Measurements from ENCODE around the gene DIAPH1. TPM values are rescaled to one million over a fixed set of nuclear protein-coding genes. Genes with fewer than 3 reads are reported as not detected.

Gene DIAPH1
- total RNA-seq, 1 experiment from 2014 or later: 142 TPM

DNA sequence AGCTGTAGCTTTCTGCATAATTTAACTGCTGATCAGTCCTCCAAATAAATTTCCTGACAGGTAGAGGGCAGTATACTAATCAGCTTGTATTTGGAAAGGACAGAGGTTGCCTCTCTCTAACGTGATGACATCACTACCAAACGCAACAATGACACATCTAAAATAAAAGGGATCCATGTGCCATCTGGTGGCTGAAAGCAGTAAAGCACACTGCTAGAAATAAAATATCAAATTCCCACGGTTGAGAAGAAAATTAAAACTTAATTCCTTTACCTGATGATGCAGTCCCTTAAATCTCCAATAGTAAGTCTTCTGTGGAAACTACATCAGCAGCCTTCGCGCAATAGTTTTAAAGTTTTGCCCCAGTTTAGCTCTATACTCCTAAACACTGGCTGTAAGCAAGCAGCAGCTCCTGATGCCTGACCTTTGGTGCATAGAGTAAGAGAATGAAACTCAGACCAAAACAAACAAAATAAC is 54.5 kb downstream of the DIAPH1 start (continued):
- TF ChIP-seq, protein P1, sequence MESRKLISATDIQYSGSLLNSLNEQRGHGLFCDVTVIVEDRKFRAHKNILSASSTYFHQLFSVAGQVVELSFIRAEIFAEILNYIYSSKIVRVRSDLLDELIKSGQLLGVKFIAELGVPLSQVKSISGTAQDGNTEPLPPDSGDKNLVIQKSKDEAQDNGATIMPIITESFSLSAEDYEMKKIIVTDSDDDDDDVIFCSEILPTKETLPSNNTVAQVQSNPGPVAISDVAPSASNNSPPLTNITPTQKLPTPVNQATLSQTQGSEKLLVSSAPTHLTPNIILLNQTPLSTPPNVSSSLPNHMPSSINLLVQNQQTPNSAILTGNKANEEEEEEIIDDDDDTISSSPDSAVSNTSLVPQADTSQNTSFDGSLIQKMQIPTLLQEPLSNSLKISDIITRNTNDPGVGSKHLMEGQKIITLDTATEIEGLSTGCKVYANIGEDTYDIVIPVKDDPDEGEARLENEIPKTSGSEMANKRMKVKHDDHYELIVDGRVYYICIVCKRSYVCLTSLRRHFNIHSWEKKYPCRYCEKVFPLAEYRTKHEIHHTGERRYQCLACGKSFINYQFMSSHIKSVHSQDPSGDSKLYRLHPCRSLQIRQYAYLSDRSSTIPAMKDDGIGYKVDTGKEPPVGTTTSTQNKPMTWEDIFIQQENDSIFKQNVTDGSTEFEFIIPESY (IDR thresholded peaks at IDR 0.05; ENCODE audit: extremely low read depth, insufficient replicate concordance, low read length): no peak
- TF ChIP-seq ELF1 (IDR thresholded peaks at IDR 0.05; ENCODE audit: borderline replicate concordance, low read depth) (no peak), ZNF274 (IDR thresholded peaks at IDR 0.05; ENCODE audit: low read depth, low read length) (no peak)

DNA sequence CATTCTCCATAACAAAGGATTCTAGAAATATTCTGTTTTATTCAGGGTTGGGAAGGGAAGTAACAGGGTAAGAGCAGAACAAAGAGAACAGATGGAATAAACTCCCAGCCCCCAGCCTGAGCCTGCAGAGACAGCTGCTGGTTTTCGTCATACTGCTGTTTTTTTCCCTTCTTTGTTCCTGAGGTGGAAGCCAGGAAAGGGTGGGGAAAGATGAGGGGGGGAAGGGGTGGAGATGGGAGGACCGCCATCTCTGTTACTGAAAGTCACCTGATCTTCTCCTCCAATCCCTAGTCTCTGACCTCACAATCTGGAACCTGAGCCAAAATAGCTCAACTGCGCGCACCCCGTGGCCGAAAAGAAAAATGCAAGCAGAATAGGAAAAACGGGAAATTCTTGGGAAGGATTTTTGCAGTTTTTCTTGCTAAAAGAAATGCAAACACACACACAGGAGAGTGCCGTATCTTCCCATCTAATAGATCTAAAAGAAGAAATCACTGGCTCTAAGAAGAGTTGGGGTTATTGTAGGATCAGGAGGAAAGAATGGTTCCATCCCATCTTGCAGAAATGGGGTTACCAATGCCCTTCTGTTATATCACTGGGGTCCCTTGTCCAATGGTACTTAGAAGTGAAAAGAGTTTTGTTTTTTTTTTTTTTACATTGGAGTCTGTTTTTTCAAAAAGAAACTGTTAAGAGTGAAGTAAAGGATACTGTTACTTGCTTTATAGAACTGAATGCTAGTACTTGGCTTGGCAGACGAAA is 57.9 kb downstream of the DIAPH1 start:
- POLR2A ChIA-PET: no interaction called here
- Histone ChIP-seq H3K4me2 (ENCODE audit: low read length) (peak overlapping the region; percentile 33; the same call in 1 of the 2 replicates), H3K9me3 (ENCODE audit: control insufficient read depth in 1 of 2, insufficient read depth in 1 of 2, low read depth in 1 of 2, low read length in 2 of 2) (no peaks in the 10 kb centered on the region), H3K9ac (ENCODE audit: low read length) (peak overlapping the region; percentile 6; the same call in 1 of the 2 replicates), H3K79me2 (ENCODE audit: insufficient read depth, low read length) (peaks cover 28% of the 10 kb centered on the region), H2AFZ (ENCODE audit: low read depth, low read length, poor library complexity, severe bottlenecking) (no peak overlapping the region), H3K4me3 (replicated peaks in 1 of 2; ENCODE audit: low read depth in 1 of 2, low read length in 2 of 2) (no peak overlapping the region), H3K27ac (ENCODE audit: low read depth, low read length) (no peak overlapping the region; the same call in 1 of the 2 replicates), H4K20me1 (ENCODE audit: insufficient read depth) (no peaks in the 10 kb centered on the region), H3K36me3 (ENCODE audit: control insufficient read depth in 1 of 2, insufficient read depth in 2 of 2, low read length in 2 of 2) (peaks cover 10 to 32% of the 10 kb centered on the region in 2 experiments; a peak in 3 of 4 replicates), H3K4me1 (ENCODE audit: control insufficient read depth in 1 of 2, insufficient read depth in 2 of 2, low read length in 2 of 2) (peaks cover 0 to 26% of the 10 kb centered on the region in 2 experiments; a peak in 2 of 4 replicates), H3K27me3 (ENCODE audit: insufficient read depth, low read length) (no peaks in the 10 kb centered on the region), H3K9me2 (ENCODE audit: insufficient read depth) (no peaks in the 10 kb centered on the region)
- no TSS peak for BruUV-seq (replicated peaks)
- intact Hi-C loops (cut with micrococcal nuclease): loop anchor here (10.0 kb wide), 2 partner anchors 476 to 706 kb away; partner anchors contain the start of gene PCDHA10
- RAD21 ChIA-PET (ENCODE audit: low non-redundant PET in 1 of 2, low total read pairs in 2 of 2, uncharacterized antibody in 2 of 2, unreplicated experiment in 2 of 2): no interaction called here
- peak; percentile 59 for DNase-seq (ENCODE audit: low read depth, low spot score)
- CTCF ChIA-PET: interaction anchor here (0.8 to 1.4 kb wide), 4 partner anchors 148 to 337 kb away, joined by 3 to 7 read pairs (median 5); partner anchors contain the start of genes PCDHB14, PCDHGA10 and TAF7
- no peak for ATAC-seq
- TF ChIP-seq CTCF (IDR thresholded peaks at IDR 0.05 in 2 of 3, conservative IDR thresholded peaks at IDR 0.05 in 1 of 3; ENCODE audit: borderline replicate concordance in 1 of 3, insufficient read depth in 1 of 3, low read depth in 2 of 3, low read length in 2 of 3) (peak; percentile 54 to 80 (median 66)), CBX3 (IDR thresholded peaks at IDR 0.05; ENCODE audit: low read depth) (peak; percentile 34; the same call in 1 of the 2 replicates), RAD21 (IDR thresholded peaks at IDR 0.05; ENCODE audit: low read depth) (peak; percentile 71), YY1 (IDR thresholded peaks at IDR 0.05; ENCODE audit: extremely low read depth, insufficient replicate concordance, low read depth, low read length) (peak; percentile 41), SRF (IDR thresholded peaks at IDR 0.05; ENCODE audit: low read depth) (no peak)

Data from HCT116 (cell line).